Fibroblast of the conjunctiva (primary cell): ENCODE measurements around the gene KRTAP4-1.
"Not testable (repeated sequence)": the region's sequence is repeated elsewhere in the genome, so short reads cannot be mapped to it uniquely, and the experiment has no call there.

Source experiments
- DNase-seq: peaks from one replicate; pipeline ENCODE4 v3.0.0-alpha.2; 2010; ENCODE audit warnings: low read depth

The KRTAP4-1 gene

DNA sequence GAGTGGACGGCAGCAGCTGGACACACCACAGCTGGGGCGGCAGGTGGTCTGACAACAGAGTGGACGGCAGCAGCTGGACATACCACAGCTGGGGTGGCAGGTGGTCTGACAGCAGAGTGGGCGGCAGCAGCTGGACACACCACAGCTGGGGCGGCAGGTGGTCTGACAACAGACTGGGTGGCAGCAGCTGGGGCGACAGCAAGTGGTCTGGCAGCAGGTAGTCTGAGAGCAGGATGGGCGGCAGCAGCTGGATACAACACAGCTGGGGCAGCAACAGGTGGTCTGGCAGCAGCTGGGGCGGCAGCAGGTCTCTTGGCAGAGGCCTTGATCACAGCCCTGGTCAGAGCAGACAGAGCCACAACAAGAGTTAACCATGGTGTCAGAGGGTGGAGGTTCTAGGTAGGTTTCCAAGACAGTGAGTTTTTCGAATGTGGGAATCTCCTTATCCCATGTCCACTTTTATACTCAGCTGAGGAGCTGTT lies at the start of gene KRTAP4-1:
Gene KRTAP4-1, minus strand, starts transcription at position 432 of the 482 bp plus-strand sequence. Its CDS starts 57 bp downstream, at position 375.
- DNase-seq, result no peak

DNA sequence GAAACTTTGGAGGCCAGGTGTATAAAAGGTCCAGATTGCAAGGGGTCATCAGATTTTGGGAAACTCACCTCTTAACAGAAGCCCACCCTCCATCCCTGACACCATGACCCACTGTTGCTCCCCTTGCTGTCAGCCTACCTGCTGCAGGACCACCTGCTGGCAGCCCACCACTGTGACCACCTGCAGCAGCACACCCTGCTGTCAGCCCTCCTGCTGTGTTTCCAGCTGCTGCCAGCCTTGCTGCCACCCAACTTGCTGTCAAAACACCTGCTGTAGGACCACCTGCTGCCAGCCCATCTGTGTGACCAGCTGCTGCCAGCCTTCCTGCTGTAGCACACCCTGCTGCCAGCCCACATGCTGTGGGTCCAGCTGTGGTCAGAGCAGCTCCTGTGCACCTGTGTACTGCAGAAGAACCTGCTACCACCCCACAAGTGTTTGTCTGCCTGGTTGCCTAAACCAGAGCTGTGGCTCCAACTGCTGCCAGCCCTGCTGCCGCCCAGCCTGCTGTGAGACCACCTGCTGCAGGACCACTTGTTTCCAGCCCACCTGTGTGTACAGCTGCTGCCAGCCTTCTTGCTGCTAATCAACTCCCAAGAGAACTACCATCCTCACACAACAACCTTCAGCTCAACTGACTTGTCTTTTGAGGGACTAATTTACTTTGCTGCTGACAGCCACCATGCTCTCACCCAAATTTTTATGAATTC lies 47.8 kb upstream of the KRTAP4-1 start, which contains the start of gene KRTAP9-3:
Gene KRTAP9-3, plus strand, starts transcription at position 51 of the 707 bp plus-strand sequence. Its CDS starts 53 bp downstream, at position 104.
- DNase-seq, result not testable (repeated sequence)

DNA sequence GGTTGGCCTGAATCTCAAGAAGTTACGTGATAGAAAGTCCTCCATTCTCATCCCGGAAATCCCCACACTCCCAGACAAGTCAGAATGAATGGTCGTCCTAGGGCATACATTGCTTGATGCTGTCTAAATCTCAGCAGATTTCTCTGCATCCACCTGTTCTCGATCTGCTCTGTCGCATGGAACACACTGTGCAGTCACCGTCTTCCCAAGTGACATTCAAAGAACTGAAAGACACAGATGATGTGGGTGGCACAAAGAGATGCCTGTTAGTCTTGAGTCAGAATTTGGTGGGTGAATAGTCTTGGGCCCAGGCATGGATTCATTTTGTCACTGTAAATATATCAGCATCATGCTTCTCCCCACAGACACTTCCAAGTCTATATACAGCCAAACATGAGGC lies 47.0 kb upstream of the KRTAP4-1 start:
- DNase-seq, result no peak

DNA sequence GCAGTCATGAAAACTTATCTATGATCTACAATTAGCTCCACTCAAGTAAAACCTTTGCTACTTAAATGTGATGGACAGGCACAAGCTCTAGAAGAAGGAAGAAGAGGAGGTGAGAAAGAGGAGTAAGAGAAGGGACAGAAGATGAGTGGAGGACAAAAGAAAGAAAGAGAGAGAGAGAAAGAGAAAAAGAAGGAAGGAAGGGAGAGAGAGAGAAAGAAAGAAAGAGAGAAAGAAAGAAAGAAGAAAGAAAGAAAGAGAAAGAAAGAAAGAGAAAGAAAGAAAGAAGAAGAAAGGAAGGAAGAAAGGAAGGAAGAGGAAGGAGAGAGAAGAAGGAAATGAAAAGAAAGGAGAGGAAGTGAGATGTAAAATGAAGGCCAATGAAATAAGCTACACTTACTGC lies 45.4 kb upstream of the KRTAP4-1 start:
- no peak for DNase-seq

DNA sequence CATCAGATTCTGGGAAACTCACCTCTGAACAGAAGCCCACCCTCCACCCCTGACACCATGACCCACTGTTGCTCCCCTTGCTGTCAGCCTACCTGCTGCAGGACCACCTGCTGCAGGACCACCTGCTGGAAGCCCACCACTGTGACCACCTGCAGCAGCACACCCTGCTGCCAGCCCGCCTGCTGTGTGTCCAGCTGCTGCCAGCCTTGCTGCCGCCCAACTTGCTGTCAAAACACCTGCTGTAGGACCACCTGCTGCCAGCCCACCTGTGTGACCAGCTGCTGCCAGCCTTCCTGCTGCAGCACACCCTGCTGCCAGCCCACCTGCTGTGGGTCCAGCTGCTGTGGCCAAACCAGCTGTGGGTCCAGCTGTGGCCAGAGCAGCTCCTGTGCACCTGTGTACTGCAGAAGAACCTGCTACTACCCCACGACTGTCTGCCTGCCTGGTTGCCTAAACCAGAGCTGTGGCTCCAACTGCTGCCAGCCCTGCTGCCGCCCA lies 41.9 kb upstream of the KRTAP4-1 start, which contains the start of gene KRTAP9-2:
Gene KRTAP9-2, plus strand, starts transcription at position 51 of the 498 bp plus-strand sequence. Its CDS starts 7 bp downstream, at position 58.
- not testable (repeated sequence) for DNase-seq

DNA sequence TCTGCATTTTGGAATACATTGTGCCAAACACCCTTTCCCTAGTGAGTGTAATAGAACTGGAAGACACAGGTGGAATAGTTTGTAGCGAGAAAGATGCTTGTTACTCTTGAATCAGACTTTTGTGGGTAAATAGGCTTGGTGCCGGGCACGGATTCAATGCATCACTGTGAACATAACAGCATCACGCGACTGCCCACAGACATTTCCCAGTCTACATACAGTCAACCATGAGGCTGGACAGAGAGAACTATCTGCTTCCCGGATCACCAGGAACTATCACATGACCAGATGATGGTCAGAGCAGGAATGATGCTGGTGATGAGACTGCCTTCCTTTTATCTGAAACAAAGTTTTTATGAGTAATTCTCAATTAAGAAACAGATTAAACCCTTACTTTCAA lies 41.3 kb upstream of the KRTAP4-1 start:
- no peak for DNase-seq

DNA sequence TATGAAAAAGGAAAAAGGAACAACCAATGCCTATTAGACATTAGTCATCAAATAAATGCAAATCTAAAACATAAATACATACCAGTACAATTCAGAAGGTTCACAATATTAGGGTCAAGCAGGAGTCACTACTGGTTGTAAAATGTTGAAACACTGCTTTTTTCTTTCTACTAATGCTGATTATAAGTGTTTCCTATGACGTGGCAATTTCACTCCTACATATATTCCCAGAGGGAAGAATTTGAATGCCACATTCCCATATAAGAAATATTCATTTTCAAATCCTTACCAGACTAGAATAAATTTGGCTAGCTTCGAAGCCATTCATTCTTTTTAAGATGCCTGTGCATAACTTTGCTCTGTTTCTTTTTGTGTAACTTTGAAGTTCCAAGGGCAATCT lies 39.1 kb upstream of the KRTAP4-1 start:
- no peak for DNase-seq

DNA sequence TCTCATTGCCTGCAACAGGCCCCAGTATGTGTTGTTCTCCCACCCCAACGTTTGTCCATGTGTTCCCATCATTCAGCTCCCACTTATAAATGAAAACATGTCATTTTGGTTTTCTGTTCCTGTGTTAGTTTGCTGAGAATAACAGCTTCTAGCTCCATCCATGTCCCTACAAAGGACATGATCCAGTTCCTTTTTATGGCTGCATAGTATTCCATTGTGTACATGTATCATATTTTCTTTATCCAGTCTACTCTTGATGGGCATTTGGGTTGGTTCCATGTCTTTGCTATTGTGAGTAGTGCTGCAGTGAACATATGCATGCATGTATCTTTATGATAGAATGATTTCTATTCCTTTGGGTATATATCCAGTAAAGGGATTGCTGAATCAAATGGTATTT lies 31.0 kb upstream of the KRTAP4-1 start:
- DNase-seq, result no peak

DNA sequence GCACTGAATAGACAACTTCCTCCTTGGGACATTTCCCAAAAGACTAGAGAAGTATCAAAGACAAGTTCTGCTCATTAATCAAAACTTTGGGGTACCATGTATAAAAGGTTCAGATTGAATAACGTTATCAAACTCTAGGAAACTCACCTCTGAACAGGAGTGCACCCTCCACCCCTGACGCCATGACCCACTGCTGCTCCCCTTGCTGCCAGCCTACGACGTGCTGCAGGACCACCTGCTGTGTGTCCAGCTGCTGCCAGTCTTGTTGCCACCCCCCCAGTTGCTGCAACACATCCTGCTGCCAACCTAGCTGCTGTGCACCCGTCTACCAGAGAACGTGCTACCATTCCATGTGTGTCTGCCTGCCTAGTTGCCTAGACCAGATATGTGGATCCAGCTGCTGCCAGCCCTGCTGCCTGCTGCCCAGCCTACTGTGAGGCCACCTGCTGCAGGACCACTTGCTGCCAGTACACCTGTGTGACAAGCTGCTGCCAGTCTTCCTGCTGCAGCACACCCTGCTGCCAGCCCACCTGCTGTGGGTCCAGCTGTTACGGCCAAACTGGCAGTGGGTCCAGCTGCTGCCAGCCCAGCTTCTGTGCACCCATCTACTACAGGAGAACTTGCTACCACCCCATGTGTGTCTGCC lies 27.9 kb upstream of the KRTAP4-1 start:
- DNase-seq, result no peak

DNA sequence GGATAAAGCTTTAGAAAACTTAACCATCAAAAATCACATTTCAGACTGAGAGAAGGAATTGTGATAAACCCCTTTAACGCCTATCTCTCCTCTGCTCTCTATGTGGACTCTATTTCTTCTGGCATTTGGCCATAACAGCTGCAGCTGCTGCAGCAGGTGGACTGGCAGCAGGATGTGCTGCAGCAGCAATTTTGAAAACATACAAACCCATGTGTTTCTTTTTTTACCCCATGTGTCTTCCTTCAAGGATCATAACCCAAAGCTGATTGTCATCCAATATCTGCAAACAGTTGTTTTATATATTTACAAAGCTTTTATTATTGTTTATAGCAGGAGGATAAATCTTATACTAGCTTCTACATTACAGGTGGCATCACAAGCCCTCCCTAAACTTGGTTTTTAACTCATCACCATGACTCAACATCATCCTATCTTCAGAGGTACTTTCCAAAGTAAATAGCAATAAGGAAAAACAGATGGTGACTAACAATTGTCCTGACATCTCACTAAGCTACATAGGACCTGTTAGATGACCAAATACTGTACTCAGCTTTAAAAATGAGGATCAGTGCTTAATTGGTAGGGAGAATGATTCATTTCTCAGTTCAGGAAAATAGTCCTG lies 27.2 kb upstream of the KRTAP4-1 start:
- DNase-seq, result no peak

DNA sequence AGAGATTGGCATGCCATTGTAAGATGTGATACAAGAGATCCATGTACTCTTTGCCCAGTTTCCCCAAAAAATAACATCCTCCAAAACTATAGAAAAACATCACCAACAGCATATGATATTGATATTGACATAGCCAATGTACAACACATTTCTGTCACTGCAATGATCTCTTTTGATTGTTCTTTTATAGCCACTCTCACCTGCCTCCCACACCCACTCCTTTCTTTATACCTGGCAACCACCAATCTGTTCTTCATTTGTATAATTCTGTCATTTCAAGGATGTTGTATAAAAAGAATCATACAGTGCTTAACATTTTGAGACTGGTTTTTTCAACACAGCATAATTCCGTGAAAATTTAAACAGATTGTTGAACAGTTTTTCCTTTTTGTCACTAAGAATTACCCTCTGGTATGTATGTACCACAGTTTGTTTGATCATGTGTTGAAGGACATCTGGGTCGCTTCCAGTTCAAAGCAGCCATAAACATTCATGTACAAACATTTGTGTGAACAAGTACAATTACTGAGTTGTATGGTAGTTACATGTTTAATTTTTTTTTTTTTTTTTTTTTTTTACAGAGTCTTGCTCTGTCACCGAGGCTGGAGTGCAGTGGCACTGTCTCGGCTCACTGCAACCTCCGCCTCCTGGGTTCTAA lies 14.8 kb upstream of the KRTAP4-1 start:
- DNase-seq, result no peak

DNA sequence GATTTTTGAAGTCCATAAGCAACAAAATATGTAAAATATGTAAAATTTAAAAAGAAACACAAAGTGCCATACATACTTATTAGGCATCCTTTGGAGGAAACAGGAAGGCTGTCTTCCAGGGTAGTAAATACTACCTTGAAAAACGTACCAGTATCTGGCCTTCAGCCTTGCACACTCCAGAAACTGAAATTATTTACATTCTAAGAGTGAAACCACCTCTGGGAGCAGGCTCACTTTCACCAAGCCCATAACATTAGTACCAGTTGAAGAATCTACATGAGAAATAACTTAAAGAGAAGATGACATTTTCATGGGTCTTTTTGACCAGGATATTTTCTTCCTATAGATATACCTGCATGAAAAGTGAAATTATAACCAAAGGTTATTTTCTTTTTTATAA lies 11.4 kb upstream of the KRTAP4-1 start:
- DNase-seq, result no peak

DNA sequence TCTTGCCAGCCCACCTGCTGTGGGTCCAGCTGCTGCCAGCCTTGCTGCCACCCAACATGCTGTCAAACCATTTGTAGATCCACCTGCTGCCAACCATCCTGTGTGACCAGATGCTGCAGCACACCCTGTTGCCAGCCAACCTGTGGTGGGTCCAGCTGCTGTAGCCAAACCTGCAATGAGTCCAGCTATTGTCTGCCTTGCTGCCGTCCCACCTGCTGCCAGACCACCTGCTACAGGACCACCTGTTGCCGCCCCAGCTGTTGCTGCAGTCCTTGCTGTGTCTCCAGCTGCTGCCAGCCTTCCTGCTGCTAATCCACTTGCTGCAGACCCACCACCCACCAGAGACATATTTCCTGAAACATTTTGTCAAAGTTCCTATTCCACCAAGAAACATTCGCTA lies 5.6 kb upstream of the KRTAP4-1 start:
- no peak for DNase-seq

DNA sequence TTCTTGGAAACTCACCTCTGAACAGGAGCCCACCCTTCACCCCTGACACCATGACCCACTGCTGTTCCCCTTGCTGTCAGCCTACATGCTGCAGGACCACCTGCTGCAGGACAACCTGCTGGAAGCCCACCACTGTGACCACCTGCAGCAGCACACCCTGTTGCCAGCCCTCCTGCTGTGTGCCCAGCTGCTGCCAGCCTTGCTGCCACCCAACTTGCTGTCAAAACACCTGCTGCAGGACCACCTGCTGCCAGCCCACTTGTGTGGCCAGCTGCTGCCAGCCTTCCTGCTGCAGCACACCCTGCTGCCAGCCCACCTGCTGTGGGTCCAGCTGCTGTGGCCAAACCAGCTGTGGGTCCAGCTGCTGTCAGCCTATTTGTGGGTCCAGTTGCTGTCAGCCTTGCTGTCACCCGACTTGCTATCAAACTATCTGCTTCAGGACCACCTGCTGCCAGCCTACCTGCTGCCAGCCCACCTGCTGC lies 5.2 kb upstream of the KRTAP4-1 start, which contains the start of gene KRTAP9-1:
Gene KRTAP9-1, plus strand, starts transcription at position 51 of the 482 bp plus-strand sequence. Its CDS starts 0 bp downstream, at position 51.
- not testable (repeated sequence) for DNase-seq

DNA sequence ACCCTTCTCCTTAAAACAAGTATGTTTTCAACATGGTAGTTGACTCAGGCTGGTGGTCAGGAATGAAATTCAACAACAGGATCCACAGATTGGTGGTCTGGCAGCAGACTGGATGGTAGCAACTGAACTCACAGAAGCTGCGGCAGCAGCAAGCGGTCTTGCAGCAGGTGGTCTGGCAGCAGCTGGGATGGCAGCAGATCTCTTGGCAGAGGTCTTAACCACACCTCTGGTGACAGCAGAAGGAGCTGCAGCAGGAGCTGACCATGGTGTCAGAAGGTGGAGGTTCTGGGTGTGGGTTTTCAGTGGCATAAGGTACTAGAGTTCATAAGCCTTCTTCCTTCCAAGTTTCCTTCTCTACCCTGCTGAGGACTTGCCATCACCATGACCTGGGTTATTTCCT lies 2.2 kb upstream of the KRTAP4-1 start:
- no peak for DNase-seq

DNA sequence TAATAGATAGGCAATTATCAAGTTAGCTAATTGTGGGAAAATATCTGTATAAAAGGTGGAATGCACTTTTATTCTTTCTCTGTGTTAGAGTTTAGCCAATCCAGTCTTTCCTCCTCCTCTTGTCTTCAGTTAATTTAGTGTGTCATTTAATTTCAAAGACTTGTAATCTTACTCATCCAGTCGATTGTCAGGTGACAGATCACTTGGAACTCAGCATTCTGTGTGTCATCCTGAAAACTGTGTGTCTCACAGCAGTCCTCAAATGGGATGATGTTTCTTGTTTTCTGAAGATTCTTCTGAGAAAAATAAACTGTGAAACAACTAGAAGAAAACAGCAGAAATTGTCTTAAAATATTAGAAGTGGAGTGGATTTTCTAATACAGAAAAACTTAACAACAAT lies 290 bp upstream of the KRTAP4-1 start:
- no peak for DNase-seq

DNA sequence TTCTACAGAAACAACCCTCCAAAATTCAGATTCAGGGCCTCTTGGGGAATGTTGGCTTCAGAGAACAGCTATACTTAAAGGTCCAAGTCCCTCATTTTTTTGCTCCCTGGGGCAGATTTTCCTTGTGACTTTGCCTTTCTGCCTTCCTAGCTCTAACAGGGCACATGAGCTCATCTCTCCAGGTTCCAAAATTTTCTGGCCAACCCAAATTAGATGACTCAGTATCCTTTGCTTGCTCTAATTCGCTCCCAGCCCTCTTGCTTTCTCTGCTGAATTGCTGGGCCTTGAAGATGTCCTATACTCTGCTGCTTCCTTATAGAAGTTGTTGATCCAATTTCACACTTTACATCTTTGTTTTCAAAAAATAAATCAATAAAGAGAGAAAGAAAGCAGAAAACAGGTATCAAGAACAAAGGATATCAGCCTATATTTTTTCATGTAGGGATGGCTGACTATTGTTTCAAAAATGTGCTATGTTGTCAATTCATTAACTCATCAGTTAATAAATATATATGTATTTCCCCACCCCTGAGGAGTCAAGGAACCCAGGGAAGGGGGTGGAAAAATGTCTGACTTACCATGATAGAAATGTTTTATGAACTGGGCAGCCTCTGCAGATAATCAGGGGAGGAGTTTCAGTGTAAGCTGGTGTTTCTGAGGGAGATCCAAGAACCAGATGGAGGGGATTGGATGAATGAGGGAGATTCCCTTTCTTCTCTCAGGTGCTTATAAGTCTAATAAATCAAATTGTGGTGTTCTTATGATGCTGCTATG lies 5.7 kb downstream of the KRTAP4-1 start:
- DNase-seq, result no peak

DNA sequence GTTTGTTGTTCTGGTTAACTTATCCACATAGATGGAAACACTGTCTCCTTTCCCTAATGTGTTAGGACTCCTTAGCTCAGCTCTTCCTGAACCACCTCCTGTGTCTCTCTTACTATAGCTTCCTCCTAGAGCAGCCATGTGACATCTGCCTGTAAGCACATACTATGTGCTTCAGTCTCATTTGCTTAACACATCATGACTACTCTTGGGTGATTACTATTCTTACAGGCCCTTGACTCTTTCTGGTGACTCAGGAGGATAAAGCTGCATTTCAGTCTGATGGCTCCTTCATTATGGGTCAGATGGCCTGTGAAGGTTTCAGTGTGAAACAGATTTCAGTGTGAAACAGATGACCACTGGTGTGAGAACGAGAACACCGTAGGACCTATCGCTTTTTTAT lies 6.4 kb downstream of the KRTAP4-1 start:
- no peak for DNase-seq

DNA sequence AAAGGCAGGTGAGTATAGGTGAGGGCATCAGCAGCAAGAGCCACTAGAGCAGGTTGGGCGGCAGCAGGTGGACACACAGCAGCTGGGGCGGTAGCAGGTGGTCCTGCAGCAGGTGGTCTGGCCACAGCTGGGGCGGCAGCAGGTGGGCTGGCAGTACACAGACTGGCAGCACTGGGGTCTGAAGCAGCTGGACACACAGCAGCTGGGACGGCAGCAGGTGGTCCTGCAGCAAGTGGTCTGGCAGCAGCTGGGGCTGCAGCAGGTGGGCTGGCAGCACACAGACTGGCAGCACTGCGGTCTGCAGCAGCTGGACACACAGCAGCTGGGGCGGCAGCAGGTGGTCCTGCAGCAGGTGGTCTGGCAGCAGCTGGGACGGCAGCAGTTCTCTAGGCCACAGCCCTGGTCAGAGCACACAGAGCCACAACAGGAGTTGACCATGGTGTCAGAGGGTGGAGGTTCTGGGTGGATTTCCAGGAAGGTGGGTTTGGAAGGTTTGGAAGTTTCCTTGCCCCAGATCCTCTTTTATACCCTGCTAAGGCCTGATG lies 6.9 kb downstream of the KRTAP4-1 start, which contains the start of gene KRTAP4-2:
Gene KRTAP4-2, minus strand, starts transcription at position 495 of the 545 bp plus-strand sequence. Its CDS starts 57 bp downstream, at position 438.
- no peak for DNase-seq

DNA sequence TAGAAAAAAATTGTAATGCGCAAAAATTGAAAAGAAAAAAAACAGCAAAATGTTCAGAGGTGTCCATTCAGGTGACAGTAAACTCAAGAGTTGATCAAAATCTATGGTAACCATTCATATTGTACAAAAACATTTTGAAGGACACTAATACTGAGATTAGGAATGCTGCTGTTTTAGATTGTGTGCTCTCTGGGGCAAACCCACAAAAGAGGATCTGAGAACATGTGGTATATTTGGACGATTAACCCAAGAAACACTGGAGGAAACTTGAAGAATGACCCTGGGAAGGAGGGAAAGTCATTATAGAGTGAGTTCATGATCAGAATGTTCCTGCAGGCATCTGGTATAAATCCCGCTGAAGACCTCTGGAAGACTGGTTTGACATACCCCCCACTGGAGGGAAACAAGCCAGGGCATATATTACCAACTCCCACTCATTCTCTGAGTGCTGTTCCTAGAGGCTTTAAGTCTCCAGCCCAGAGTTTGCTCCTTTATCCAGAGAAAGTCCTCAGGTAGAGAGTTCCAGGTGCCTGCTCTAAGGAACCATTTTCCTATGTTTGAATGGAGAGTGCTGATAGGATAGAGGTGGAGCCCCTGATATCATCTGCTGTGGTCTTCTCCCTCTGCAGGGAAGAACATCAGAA lies 7.8 kb downstream of the KRTAP4-1 start:
- DNase-seq, result no peak
